Upper lobe of right lung (tissue), 1 donor: ENCODE results near the gene XYLT1. TPM values are rescaled to one million over a fixed set of nuclear protein-coding genes. Genes with fewer than 3 reads are reported as not detected.

Experiments used
- ATAC-seq: fragments of 200-7000 bp; cut with Tn5 transposase; one replicate; pipeline ENCODE4 v1.9.1; 2020; ENCODE audit warnings: mild to moderate bottlenecking, moderate library complexity
- DNase-seq: peaks from one replicate; pipeline ENCODE4 v3.0.0-alpha.2; 2020
- H3K27ac ChIP-seq: fragments of 200-600 bp; one replicate; pipeline ENCODE4 v1.8.0; 2022
- H3K27me3 ChIP-seq: fragments of 200-600 bp; one replicate; pipeline ENCODE4 v1.8.0; 2022; ENCODE audit warnings: mild to moderate bottlenecking
- H3K36me3 ChIP-seq: fragments of 200-600 bp; one replicate; pipeline ENCODE4 v1.8.0; 2022
- H3K4me1 ChIP-seq: fragments of 200-600 bp; one replicate; pipeline ENCODE4 v1.8.0; 2022
- H3K4me3 ChIP-seq: fragments of 200-600 bp; one replicate; pipeline ENCODE4 v1.8.0; 2022; ENCODE audit warnings: mild to moderate bottlenecking
- H3K9me3 ChIP-seq: fragments of 200-600 bp; one replicate; pipeline ENCODE4 v1.8.0; 2022
- CTCF ChIP-seq: fragments of 200-600 bp; IDR thresholded peaks from one replicate; pipeline ENCODE4 v1.8.0; 2022; ENCODE audit warnings: antibody characterized with exemption
- intact Hi-C: fragments of 100-400 bp; cut with DNase I; formaldehyde crosslinking; loops from one replicate; pipeline ENCODE4 v1.11.0; 2022
- total RNA-seq: library from RNA; stranded (reverse); fragmentation: NEBNext Ultra II Directional; extraction: Animal tissue kit (Norgen Biotek cat#: 25700); gene quantifications from one replicate; pipeline ENCODE4 v1.2.1, GENCODE V29; 2021
- donor health status: DM: no; HTN: yes; CAD: no; lungs with severe emphysema.

The XYLT1 gene
- total RNA-seq, 1 donor from 2014 or later: 12.1 TPM

- Histone ChIP-seq H3K4me1 (no peaks in the 10 kb centered on the region), H3K36me3 (no peaks in the 10 kb centered on the region), H3K27ac (no peak overlapping the region), H3K9me3 (no peaks in the 10 kb centered on the region), H3K27me3 (no peaks in the 10 kb centered on the region), H3K4me3 (no peak overlapping the region)
- intact Hi-C loops: no loop called here
- no peak for TF ChIP-seq CTCF
- DNase-seq: no peak
- ATAC-seq: no peak
Observed at GRCh38 chr16:17098685-17099084, 372.1 kb downstream of the XYLT1 start.

GRCh38 chr16:17084130-17084529, 386.6 kb downstream of the XYLT1 start:
- H3K27ac ChIP-seq: no peak overlapping the region
- no peaks in the 10 kb centered on the region for H3K36me3 ChIP-seq
- H3K9me3 ChIP-seq: no peaks in the 10 kb centered on the region
- DNase-seq (no peak), ATAC-seq (no peak)
- no peak for TF ChIP-seq CTCF
- H3K4me1 ChIP-seq: no peaks in the 10 kb centered on the region
- no peaks in the 10 kb centered on the region for H3K27me3 ChIP-seq
- no peak overlapping the region for H3K4me3 ChIP-seq
- intact Hi-C loops: no loop called here

- DNase-seq (no peak), ATAC-seq (no peak)
- H3K9me3 ChIP-seq: no peaks in the 10 kb centered on the region
- no peaks in the 10 kb centered on the region for H3K36me3 ChIP-seq
- no peaks in the 10 kb centered on the region for H3K4me1 ChIP-seq
- no peak overlapping the region for H3K4me3 ChIP-seq
- intact Hi-C loops: no loop called here
- no peaks in the 10 kb centered on the region for H3K27me3 ChIP-seq
- TF ChIP-seq CTCF: no peak
- H3K27ac ChIP-seq: no peak overlapping the region
Observed at GRCh38 chr16:17083628-17084027, 387.1 kb downstream of the XYLT1 start.

- Histone ChIP-seq H3K27me3 (no peaks in the 10 kb centered on the region), H3K27ac (no peak overlapping the region), H3K9me3 (no peaks in the 10 kb centered on the region), H3K4me1 (no peaks in the 10 kb centered on the region), H3K4me3 (no peak overlapping the region), H3K36me3 (no peaks in the 10 kb centered on the region)
- intact Hi-C loops: no loop called here
- DNase-seq: no peak
- no peak for TF ChIP-seq CTCF
- no peak for ATAC-seq
Observed at GRCh38 chr16:17082095-17082882, 388.5 kb downstream of the XYLT1 start.

GRCh38 chr16:17080105-17080504, 390.7 kb downstream of the XYLT1 start:
- Histone ChIP-seq H3K4me3 (no peak overlapping the region), H3K27me3 (no peaks in the 10 kb centered on the region), H3K27ac (no peak overlapping the region), H3K9me3 (no peaks in the 10 kb centered on the region), H3K36me3 (no peaks in the 10 kb centered on the region), H3K4me1 (no peaks in the 10 kb centered on the region)
- intact Hi-C loops: no loop called here
- DNase-seq: no peak
- ATAC-seq: no peak
- no peak for TF ChIP-seq CTCF
